Tibial artery (tissue), 4 donors: Measurements from ENCODE around the gene ARPC5L.

Experiments used
- DNase-seq, 2 donors: peaks; one replicate each; pipeline ENCODE4 v3.0.0-alpha.2; 2019
- H3K27ac ChIP-seq, 2 donors: fragments of 200-600 bp; sonication (generic) in 1 of 2; 1 replicate in 1 of 2; 2 replicates in 1 of 2; pipeline ENCODE4 v1.5.1; 2018 to 2019; ENCODE audit warnings: mild to moderate bottlenecking in 1 of 2
- H3K27me3 ChIP-seq, 2 donors: fragments of 200-600 bp; sonication (generic) in 1 of 2; one replicate each; pipeline versions ENCODE4 v1.5.1 to v1.6.0; 2016 to 2019
- H3K36me3 ChIP-seq, 3 donors: fragments of 200-600 bp; sonication (generic) in 2 of 3; one replicate each; pipeline ENCODE4 v1.5.1; 2016 to 2019; ENCODE audit warnings: mild to moderate bottlenecking in 2 of 3
- H3K4me1 ChIP-seq, 4 donors: fragments of 200-600 bp; sonication (generic) in 2 of 4; 1 replicate in 3 of 4; 2 replicates in 1 of 4; pipeline ENCODE4 v1.5.1; 2016 to 2019
- H3K4me3 ChIP-seq, 2 donors: fragments of 200-600 bp; sonication (generic) in 1 of 2; 1 replicate in 1 of 2; 2 replicates in 1 of 2; pipeline ENCODE4 v1.5.1; 2018 to 2019; ENCODE audit warnings: mild to moderate bottlenecking in 2 of 2
- H3K9me3 ChIP-seq, 3 donors: fragments of 200-600 bp; sonication (generic) in 1 of 3; one replicate each; pipeline ENCODE4 v1.5.1; 2016 to 2019
- CTCF ChIP-seq, 2 experiments: fragments of 200-600 bp in 1 of 2; fragments of 450-650 bp in 1 of 2; IDR thresholded peaks; one replicate each; pipeline ENCODE4 v1.5.1; 2017 to 2019; ENCODE audit warnings: antibody characterized with exemption in 2 of 2, mild to moderate bottlenecking in 1 of 2, moderate library complexity in 1 of 2
- intact Hi-C: fragments of 100-400 bp; cut with DNase I; formaldehyde crosslinking; loops from one replicate; pipeline ENCODE4 v1.15.0; 2023; ENCODE audit warnings: low total_unique reads

Gene ARPC5L

DNA sequence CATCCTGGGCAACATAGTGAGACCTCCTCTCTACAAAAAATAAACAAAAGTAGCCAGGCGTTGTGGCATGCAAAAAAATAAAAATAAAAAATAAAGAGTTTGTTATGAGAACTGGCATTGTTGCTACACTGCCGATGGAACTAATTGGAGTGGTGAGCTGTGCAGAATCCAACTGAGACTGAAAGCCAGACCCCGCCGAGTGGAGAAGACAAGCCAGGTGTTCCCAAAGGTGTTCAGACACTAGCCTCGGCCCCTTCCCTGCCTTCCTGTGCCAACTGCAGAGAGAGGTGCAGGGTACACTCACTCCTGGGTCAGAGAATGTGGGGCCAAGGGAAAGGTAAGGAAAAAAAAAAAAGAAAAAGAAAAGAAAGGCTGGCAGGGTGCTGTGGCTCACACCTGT lies 46.3 kb upstream of the ARPC5L start:
- no peak overlapping the region for H3K4me3 ChIP-seq
- no peak for TF ChIP-seq CTCF (IDR thresholded peaks at IDR 0.05)
- DNase-seq: no peak
- H3K27me3 ChIP-seq: peaks cover 0 to 2% of the 10 kb centered on the region in 2 donors
- no peaks in the 10 kb centered on the region for H3K36me3 ChIP-seq
- no peaks in the 10 kb centered on the region for H3K9me3 ChIP-seq
- H3K27ac ChIP-seq: no peak overlapping the region
- peaks cover 0 to 25% (median 5%) of the 10 kb centered on the region in 4 donors for H3K4me1 ChIP-seq
- intact Hi-C loops: no loop called here

- no peak for TF ChIP-seq CTCF (IDR thresholded peaks at IDR 0.05)
- DNase-seq: no peak
- Histone ChIP-seq H3K4me1 (peaks cover 0 to 6% (median 0%) of the 10 kb centered on the region in 4 donors), H3K27ac (no peak overlapping the region), H3K36me3 (no peaks in the 10 kb centered on the region), H3K4me3 (no peak overlapping the region), H3K9me3 (no peaks in the 10 kb centered on the region), H3K27me3 (peaks cover 0 to 2% of the 10 kb centered on the region in 2 donors)
- intact Hi-C loops: no loop called here
Observed at GRCh38 chr9:124818431-124819281, 43.3 kb upstream of the ARPC5L start.

DNA sequence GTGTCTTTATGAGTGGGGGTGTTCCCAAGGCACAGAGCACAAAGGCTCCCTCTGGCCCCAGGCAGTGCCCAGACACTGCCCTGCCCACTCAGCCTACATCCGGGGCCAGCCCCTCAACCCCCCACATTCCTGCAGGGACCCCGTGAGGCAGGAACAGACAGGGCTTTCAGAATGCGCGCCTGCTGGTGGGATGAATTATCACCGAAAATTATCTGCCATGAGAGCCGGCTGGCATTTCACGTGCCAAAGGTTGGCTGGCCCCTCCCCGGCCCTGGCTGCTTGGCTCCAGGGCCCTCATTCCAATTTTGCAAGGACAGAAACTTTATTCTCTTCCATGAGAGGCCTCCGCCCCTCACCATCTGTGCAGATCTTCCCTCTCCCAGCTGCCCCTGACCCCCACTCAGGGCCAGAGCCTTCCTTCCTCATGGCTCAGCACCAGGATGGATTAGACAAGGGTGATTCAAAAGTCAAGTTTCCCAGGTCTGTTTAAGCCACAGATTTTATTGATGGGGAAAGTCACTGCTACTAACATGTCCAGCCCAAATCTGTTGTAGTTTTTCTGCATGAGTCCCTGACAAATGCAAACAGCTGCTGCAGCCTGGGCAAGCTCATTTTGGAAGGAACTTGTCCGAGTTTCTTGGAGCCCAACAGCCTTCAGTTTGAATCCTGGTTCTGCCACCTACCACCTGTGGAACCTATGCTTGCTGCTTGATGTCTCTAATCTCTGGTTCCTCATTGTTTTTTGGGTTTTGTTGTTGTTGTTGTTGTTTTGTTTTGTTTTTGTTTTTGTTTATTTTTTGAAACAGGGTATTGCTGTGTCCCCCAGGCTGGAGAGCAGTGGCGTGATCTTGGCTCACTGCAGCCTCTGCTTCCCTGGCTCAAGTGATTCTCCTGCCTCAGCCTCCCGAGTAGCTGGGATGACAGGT lies 41.0 kb upstream of the ARPC5L start:
- H3K27ac ChIP-seq: no peak overlapping the region
- no peak overlapping the region for H3K4me3 ChIP-seq
- no peak for TF ChIP-seq CTCF (IDR thresholded peaks at IDR 0.05)
- peaks cover 0 to 2% of the 10 kb centered on the region in 2 donors for H3K27me3 ChIP-seq
- peaks cover 0 to 6% (median 0%) of the 10 kb centered on the region in 4 donors for H3K4me1 ChIP-seq
- no peak for DNase-seq
- H3K9me3 ChIP-seq: no peaks in the 10 kb centered on the region
- H3K36me3 ChIP-seq: no peaks in the 10 kb centered on the region
- intact Hi-C loops: no loop called here

- intact Hi-C loops: no loop called here
- no peak for TF ChIP-seq CTCF (IDR thresholded peaks at IDR 0.05)
Observed at GRCh38 chr9:124828489-124829333, 33.2 kb upstream of the ARPC5L start.

GRCh38 chr9:124829334-124829669 lies 32.6 kb upstream of the ARPC5L start:
- H3K4me3 ChIP-seq: no peak overlapping the region
- TF ChIP-seq CTCF (IDR thresholded peaks at IDR 0.05): no peak

More at GRCh38 chr9:124828489-124829333, 33.2 kb upstream of the ARPC5L start:
- no peaks in the 10 kb centered on the region for H3K9me3 ChIP-seq
- H3K27ac ChIP-seq: no peak overlapping the region
- peaks cover 0 to 19% (median 6%) of the 10 kb centered on the region in 4 donors for H3K4me1 ChIP-seq
- DNase-seq: no peak
- H3K27me3 ChIP-seq: no peaks in the 10 kb centered on the region
- H3K36me3 ChIP-seq: no peaks in the 10 kb centered on the region
- no peak overlapping the region for H3K4me3 ChIP-seq

More at GRCh38 chr9:124829334-124829669, 32.6 kb upstream of the ARPC5L start:
- Histone ChIP-seq H3K9me3 (no peaks in the 10 kb centered on the region), H3K27me3 (no peaks in the 10 kb centered on the region), H3K4me1 (peaks cover 0 to 19% (median 7%) of the 10 kb centered on the region in 4 donors), H3K36me3 (no peaks in the 10 kb centered on the region), H3K27ac (no peak overlapping the region)
- intact Hi-C loops: no loop called here
- no peak for DNase-seq
